Effector CD4-positive, alpha-beta T cell (primary cell): ENCODE measurements around the gene CAPN1.
A peak's percentile ranks its signal among the peaks of the same experiment; 100 is the strongest.
"Not testable (repeated sequence)": the region's sequence is repeated elsewhere in the genome, so short reads cannot be mapped to it uniquely, and the experiment has no call there.

ENCODE experiments used
- DNase-seq: peaks from one replicate; pipeline ENCODE4 v3.0.0-alpha.2; 2020

The CAPN1 gene

DNA sequence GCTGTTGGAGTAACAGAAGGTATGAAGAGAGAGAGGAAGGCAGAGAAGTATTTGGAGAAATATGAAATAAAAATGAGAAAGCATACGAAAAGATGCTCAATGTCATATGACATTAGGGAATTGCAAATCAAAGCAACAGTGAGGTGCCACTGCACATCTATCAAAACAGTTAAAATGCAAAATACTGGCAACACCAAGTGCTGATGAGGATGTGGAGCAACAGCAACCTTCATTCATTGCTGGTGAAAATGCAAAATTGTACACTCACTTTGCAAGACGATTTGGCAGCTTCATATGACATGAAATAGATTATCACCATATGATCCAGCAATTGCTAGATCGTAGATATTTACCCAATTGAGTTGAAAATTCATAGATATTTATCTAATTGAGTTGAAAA is 21.1 kb upstream of the CAPN1 start:
- no peak for DNase-seq

DNA sequence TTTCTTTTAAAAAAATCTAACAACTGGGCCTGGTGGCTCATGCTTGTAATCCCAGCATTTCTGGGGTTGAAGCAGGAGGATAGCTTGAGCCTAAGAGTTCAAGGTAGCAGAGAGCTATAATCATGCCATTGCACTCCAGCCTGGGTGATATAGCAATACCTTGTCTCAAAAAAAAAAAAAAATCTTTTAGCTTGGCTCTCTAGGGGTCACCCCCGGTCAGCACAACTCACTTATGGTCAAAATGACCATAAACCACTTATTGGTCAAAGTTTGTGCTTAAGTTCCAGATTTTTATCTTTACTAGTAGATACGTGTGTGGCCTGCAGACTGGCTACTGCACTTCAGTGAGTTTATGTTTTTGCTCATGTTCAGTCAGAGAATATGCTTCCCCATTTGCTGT is 18.0 kb upstream of the CAPN1 start:
- DNase-seq = no peak

- DNase-seq = no peak
These were observed 16.1 kb upstream of the CAPN1 start for GRCh38 chr11:65165410-65166317.

DNA sequence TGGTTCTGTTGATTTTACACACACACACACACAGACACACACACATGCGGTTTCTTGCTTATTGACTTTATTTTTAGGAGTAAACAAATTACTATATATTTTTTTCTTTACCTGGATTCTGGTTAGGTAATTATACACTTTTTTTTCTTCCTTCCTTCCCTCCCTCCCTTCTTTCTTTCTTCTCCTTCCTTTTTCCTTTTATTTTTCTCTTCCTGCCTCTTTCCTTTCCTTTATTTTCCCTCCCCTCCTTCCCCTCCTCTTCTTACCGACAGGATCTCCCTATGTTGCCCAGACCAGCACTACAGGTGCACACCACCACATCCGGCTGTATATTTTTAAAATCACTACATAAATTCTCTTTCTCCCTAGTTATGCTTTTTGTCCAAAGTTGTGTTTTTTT is 14.8 kb upstream of the CAPN1 start:
- no peak for DNase-seq

GRCh38 chr11:65167656-65168055 is 14.1 kb upstream of the CAPN1 start:
- DNase-seq = no peak

DNA sequence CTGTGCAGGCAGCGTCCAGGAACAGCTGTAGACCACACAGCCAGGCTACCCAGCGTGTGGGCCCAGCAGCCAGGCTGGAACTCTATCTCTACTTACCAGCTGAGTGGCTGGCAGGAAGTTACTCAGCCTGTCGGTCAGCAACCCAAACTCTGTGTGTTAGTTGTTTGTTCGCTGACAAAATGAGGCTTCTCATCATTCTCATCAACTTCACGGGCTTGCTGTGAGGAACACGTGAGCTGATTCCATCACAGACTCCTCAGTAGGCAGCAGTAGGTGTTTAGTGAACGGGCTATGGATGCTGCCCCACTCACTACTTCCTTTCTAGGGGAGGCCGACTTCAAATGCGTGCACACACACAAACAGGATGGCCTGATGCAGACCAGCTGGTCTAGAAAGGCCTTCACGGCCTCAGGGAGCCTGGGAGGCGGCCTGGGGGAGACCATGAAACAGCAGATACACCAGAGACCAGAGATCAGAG is 12.5 kb upstream of the CAPN1 start:
- DNase-seq = no peak

DNA sequence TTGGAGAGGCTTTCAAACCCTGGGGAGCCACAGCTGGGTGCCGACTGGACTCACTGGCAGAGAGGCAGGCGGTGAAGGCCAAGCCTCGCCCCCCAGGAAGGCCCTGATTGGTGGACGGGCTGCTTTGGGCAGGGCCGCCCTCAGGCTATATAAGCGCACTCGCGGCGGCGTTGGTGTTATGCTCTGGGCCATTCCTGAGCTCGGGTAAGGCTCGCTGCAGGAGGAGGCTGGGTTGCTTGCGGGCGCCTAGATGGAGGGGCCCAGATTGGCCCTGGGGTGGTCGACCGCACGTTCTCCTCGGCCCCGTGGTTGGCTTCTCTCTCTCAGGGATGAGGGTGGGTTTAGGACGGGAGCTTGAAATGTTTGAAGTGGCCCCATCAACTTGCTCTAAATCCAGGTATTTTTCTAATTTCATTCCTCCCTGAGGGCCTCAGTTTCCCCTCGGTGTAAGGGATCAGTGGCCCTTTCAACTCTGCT is 11.6 kb upstream of the CAPN1 start, which contains the start of gene SPDYC:
SPDYC (plus strand) TSS at position 176 of the 477 bp plus-strand sequence. CDS start 1,125 bp downstream, outside the sequence.
- DNase-seq = no peak

GRCh38 chr11:65172600-65172999 is 9.1 kb upstream of the CAPN1 start:
- DNase-seq = no peak

GRCh38 chr11:65174571-65175010 is 7.1 kb upstream of the CAPN1 start:
- DNase-seq = not testable (repeated sequence)

GRCh38 chr11:65180877-65181568 is 705 bp upstream of the CAPN1 start:
- peak; percentile 40 for DNase-seq

DNA sequence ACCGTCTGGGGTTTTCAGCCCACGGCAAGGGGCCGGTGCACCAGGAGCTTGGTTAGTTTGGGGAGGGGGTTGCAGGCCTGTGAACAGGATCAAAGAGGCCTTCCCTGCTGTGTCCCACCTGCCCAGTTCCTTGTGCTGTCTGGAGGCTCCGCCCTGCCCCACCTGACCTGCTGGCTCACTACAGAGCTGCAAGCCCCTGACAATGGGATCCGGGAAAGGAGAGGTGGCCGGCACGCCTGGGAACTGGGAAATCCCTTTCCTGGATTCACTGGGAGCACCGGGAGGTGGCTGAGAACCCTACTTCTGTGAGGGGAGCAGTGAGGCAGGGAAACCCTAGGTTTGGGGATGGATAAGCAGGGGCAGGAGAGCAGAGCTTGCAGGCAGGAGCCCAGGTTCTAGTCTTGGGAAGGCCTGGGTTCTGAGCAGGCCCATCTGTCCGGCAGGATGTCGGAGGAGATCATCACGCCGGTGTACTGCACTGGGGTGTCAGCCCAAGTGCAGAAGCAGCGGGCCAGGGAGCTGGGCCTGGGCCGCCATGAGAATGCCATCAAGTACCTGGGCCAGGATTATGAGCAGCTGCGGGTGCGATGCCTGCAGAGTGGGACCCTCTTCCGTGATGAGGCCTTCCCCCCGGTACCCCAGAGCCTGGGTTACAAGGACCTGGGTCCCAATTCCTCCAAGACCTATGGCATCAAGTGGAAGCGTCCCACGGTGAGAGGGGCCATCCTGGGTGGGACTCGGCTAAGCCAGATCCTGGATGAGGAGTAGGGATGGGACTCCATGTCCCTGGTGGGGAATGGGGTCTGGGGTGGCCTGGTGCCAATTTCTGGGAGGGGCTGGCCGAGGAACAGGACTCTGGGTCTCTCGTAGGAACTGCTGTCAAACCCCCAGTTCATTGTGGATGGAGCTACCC is 786 bp downstream of the CAPN1 start:
- DNase-seq = no peak

DNA sequence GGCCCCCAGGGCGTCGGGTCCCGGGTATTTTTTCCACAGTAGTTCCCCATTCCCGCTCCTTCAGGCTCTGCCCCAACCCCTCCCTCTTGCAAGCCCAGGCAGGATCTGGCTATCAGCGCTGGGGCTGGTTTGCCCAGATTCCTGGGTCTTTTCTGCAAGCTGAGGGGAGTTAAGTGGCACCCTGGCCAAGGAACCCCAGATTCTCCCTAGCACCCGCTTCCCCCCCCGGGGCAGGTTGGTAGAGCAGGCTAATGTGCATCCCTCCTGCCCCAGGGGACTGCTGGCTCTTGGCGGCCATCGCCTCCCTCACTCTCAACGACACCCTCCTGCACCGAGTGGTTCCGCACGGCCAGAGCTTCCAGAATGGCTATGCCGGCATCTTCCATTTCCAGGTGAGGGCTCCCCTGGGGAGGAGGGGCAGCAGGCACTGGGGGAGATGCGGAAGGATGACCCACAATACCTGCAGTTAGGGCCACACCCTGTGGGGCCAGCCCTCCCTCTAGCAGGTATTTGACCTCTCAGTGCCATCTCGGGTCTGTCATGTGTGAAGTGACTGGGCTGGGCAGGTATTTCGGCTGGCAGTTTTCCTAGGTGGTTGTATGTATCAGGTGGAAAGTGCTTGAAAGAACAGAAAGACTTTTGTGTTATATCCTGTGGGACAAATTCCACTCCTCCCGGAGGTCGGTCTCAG is 1.6 kb downstream of the CAPN1 start:
- DNase-seq = no peak

DNA sequence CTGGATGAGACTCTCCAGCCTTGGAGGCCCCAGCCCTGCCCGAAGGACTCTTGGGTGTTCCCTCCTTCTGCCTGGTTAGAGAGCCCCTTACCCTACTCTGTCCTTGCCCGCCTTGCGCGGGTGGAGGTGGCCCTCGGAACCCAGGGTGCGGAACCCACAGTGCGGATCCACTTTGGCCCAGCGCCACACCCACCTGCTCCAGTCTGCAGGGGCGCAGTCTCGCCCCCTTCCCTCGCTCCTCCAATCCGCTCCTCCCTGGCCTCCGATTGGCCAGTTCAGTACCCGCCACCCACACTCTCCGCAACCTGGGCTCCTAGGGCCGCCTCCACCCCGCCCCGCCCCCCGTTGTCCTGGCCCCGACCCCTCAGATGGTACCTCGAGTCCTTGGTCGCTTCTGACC is 2.4 kb downstream of the CAPN1 start:
- no peak for DNase-seq

DNA sequence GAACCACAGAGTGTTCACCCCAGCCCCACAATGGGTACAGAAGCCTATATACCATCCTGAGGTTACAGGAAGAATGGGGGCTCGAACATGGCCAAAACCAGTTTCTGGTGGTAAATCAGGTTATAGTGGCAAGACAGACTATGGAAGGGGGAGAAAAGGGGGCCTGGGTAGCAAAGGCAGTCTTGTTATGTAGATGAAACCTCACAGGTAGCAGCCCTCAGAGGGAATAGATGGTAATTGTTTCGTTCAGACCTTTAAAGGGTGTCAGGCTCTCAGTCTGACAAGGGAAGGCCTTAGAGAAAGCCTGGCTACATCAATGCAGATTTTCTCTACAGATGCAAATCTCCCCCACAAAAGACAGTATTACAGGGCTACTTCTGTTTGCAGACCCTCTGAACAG is 3.4 kb downstream of the CAPN1 start:
- DNase-seq = no peak

DNA sequence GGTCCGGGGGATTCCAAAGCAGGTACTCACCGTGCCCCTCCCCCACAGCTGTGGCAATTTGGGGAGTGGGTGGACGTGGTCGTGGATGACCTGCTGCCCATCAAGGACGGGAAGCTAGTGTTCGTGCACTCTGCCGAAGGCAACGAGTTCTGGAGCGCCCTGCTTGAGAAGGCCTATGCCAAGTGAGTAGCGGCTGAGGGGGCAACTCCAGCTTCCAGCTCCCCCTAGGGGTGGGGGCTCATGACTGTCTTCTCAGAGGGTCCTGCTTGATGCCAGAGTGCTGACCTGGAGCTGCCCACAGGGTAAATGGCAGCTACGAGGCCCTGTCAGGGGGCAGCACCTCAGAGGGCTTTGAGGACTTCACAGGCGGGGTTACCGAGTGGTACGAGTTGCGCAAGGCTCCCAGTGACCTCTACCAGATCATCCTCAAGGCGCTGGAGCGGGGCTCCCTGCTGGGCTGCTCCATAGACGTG is 4.2 kb downstream of the CAPN1 start:
- DNase-seq = no peak

DNA sequence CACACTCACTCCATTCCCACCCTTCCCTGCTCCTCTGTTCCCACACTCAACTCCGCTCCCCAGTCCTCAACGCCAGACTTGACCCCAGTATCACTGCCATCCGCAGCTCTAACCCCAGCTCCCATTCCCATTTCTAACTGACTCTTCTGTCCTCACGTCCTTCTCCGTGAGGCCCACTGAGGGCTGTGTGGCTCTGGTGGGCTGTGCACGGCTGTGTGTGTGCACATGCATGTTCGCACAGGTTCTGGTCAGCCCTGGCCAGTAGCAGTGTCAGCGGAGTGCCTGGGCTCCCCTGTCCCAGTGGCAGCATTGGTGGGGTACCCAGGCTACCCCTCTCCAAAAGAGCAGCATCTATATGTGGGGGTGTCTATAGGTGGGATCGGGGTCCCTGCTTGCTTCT is 5.0 kb downstream of the CAPN1 start:
- DNase-seq = no peak

- no peak for DNase-seq
These were observed 5.5 kb downstream of the CAPN1 start for GRCh38 chr11:65187146-65187675.

DNA sequence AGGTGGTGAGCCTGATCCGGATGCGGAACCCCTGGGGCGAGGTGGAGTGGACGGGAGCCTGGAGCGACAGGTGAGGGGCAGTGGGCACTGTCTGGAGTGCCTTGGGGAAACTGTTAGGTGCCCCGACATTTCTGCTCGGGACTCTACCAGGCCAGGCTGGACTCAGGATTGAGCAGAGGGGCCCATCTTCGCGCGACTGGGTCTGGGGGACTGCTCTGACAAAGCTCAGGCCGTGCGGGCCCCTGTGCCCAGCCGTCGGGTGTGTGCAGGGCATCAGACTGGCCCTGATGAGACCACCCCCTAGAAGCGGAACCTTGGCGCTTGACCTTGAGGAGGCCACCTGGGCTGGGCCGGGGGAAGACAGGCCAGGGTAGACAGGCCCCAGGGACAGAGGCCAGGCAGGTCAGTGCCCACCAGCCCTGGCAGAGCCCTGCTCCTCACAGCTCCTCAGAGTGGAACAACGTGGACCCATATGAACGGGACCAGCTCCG is 6.3 kb downstream of the CAPN1 start:
- no peak for DNase-seq

DNA sequence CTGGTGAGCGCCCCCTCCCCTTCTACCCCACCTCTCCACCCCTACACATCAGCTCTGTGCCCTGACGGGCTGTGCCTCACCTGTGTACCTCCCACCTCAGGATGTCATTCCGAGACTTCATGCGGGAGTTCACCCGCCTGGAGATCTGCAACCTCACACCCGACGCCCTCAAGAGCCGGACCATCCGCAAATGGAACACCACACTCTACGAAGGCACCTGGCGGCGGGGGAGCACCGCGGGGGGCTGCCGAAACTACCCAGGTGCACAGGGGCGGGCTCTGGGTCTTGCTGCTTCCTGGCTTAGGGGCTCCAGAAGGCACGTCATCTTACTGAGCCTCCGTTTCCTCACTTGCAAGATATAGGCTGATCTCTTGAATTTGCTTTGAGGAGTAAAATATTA is 6.8 kb downstream of the CAPN1 start:
- no peak for DNase-seq

- DNase-seq = no peak
These were observed 7.5 kb downstream of the CAPN1 start for GRCh38 chr11:65189191-65189590.

DNA sequence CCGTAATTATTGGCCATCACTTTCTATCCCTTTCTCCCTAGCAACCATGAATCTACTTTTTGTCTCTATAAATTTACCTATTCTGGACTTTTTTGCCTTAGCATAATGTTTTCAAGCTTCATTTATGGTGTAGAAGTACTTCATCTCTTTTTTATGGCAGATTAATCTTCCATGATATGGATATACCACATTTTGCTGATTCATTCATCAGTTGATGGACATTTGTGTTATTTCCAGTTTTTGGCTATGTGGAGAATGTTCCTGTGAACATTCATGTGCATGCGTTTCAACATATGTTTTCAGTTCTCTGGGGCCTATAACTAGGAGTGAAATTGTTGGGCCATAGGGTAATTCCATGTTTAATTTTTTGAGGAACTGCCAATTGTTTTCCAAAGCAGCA is 12.8 kb downstream of the CAPN1 start:
- DNase-seq = no peak
